Activated naive CD4-positive, alpha-beta T cell (primary cell): ENCODE results near the gene LAMA2.

Source experiments
- DNase-seq, 4 experiments: peaks; one replicate each; lab custom pipeline; 2025; lab: John Stamatoyannopoulos, UW

The LAMA2 gene

DNA sequence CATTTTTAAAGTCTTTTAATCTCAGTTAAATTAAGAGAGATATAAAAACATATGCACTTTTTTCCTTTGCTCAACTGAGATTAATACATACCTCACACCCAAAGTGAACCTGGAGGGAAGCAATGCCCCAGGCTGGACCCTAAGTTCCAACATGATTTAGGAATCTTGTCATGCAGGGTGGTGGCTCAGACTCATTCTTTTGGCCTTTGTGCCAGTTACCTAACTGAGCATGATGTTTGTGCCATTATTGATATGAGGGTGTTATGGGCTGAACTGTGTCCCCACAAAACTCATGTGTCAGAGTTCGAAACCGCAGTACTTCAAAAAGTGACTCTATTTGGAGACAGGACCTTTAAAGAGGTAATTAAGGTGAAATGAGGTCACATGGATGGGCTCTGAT lies 639.0 kb downstream of the LAMA2 start:
- DNase-seq = no peak

- DNase-seq = no peak
Observed at GRCh38 chr6:129523816-129524215, 640.9 kb downstream of the LAMA2 start.

DNA sequence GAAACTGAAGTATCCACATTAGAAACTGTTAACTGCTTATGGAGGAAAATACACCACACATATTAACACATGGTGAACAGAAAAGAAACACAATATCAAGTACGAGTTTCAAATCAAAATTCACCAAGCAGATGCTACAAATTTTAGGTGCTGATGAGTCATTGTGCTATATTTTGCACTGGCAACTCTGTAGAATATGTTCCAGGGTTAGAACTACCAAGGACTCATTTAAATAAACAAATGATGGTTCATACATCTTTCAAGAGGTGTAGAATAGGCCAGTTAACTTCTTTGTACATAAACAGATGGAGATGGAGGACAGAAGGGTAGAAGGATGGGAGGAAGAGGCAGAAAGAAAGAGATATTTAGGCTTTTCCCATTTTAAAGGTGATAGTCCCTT lies 642.1 kb downstream of the LAMA2 start:
- no peak for DNase-seq

GRCh38 chr6:129534926-129535325 lies 652.0 kb downstream of the LAMA2 start:
- DNase-seq = no peak

- DNase-seq = no peak
Observed at GRCh38 chr6:129536271-129536670, 653.3 kb downstream of the LAMA2 start.

DNA sequence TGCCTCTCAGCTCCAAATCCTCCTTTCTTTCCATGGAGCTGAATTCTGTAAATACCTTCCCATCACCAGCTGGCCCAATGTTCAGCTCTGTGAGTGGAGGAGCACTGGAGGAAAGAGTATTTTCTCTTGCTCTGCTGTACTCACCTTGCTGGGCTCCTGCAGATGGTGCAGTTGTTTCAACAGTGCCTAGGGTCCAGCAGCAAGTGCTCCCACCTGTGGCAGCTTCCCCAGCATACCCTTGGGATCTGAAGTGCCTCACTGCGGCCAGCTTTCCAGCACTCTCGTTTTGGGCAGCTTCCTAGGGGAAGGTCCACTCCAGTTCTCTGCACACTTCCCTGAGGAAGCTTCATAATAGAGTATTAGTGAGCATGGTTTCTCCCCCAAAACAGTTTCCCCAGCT lies 656.1 kb downstream of the LAMA2 start:
- no peak for DNase-seq

GRCh38 chr6:129542705-129543104 lies 659.8 kb downstream of the LAMA2 start:
- DNase-seq = no peak

DNA sequence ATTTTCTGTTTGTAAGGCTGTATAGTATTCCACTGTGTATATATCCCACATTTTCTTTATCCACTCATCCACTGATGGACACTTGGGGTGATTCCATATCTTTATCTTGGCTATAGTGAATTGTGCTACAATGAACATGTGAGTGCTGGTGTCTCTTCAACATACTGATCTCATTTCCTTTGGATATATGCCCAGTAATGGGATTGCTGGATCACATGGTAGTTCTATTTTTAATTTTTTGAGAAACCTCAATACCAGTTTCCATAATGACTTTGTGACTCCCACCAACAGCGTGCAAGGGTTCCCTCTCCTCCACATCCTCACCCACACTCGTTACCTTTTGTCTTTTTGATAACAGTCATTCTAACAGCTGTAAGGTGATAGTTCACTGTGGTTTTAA lies 661.0 kb downstream of the LAMA2 start:
- DNase-seq = no peak

- DNase-seq = no peak
Observed at GRCh38 chr6:129544892-129545612, 662.1 kb downstream of the LAMA2 start.

GRCh38 chr6:129546702-129547101 lies 663.8 kb downstream of the LAMA2 start:
- DNase-seq = no peak

GRCh38 chr6:129551486-129551885 lies 668.5 kb downstream of the LAMA2 start:
- DNase-seq = no peak

- DNase-seq = no peak
Observed at GRCh38 chr6:129552413-129552812, 669.5 kb downstream of the LAMA2 start.

DNA sequence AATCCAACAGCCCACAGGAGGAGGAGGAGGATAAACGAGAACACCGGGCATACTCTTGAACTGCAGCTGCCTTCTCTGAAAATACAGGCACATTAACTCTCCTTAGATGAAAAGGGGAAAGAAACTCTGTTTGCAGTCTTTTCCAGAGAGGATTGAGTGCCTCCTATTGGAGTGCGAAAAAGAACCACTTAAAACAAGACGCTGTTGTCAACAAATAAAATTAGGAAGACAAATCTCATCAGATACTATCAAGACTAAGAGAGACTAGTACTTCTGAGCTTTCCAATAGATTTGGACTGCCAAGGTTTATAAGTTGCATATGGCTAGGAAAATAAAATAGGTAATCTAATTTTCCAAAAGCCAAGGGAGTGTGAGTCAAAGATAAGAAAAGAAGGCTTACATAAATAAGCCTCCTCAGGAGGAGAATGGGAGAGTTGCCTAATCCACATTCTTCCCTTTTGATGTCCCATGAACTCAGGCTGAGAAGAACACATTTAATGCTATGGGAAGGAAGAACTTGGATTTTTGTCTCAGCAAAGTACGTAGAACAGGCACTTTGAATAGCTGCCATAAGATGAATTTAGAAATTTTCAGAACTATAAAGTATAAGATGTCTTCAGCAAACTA lies 672.4 kb downstream of the LAMA2 start:
- DNase-seq = no peak

- DNase-seq = no peak
Observed at GRCh38 chr6:129558248-129558647, 675.3 kb downstream of the LAMA2 start.

- DNase-seq = no peak
Observed at GRCh38 chr6:129565366-129565765, 682.4 kb downstream of the LAMA2 start.

- no peak for DNase-seq
Observed at GRCh38 chr6:129565811-129566210, 682.9 kb downstream of the LAMA2 start.
